ENCODE measurements around the gene FIG4.

- TF ChIP-seq EP300 (IDR thresholded peaks at IDR 0.05) (no peak), POLR2A (IDR thresholded peaks at IDR 0.05) (no peak)
- TF ChIP-seq, protein P1, sequence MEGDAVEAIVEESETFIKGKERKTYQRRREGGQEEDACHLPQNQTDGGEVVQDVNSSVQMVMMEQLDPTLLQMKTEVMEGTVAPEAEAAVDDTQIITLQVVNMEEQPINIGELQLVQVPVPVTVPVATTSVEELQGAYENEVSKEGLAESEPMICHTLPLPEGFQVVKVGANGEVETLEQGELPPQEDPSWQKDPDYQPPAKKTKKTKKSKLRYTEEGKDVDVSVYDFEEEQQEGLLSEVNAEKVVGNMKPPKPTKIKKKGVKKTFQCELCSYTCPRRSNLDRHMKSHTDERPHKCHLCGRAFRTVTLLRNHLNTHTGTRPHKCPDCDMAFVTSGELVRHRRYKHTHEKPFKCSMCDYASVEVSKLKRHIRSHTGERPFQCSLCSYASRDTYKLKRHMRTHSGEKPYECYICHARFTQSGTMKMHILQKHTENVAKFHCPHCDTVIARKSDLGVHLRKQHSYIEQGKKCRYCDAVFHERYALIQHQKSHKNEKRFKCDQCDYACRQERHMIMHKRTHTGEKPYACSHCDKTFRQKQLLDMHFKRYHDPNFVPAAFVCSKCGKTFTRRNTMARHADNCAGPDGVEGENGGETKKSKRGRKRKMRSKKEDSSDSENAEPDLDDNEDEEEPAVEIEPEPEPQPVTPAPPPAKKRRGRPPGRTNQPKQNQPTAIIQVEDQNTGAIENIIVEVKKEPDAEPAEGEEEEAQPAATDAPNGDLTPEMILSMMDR (IDR thresholded peaks at IDR 0.05) = no peak
Observed at GRCh38 chr6:109793792-109794191, 102.7 kb downstream of the FIG4 start.

Measured in stomach (tissue), 4 donors.